GM19372 (cell line): ENCODE measurements around the gene HEATR5A.
"Not testable (repeated sequence)": the region's sequence is repeated elsewhere in the genome, so short reads cannot be mapped to it uniquely, and the experiment has no call there.

Experiments
- ATAC-seq: cut with Tn5 transposase; IDR thresholded peaks from one replicate; pipeline ENCODE4 v1.9.1; 2021; ENCODE audit warnings: mild to moderate bottlenecking, low read depth, moderate library complexity; ENCODE audit not compliant: unreplicated experiment

The HEATR5A gene

DNA sequence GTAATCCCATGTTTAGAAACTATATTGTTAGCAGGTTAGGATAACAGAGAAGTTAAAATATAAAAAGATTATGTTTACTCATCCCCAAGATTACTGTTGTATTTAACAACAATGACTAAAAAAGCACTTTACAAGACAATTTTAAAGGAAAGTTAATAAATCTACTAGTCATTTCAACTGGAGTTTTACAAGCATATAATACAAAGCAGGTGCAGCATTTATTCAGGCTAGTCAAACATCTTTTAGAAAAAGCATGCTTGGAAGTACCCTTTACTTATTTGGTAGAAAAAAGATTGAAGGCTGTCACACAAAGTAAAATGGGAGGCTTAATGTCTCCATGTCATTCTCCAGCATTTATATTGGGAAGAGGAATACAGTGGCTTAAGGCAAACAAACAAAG lies 80.6 kb downstream of the HEATR5A start:
- ATAC-seq = no peak

DNA sequence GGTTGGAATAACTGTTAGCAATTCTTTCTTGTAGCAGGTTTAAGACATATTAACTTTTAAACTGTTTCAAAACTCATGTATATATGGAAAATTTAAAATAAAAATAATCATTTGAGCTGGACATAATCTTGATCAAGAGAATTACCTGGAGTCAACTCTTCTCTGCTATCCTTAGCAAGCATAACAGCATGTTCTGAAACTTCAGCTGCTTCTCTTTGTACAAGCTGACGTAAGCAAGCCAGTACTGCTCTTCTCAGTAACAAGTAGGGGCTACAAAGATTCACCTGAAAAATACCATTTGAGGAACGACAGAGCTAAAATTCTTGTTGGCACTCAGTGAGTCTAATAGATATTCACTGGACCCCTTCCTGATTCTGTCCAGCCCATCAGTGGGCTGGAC lies 83.0 kb downstream of the HEATR5A start:
- ATAC-seq = no peak

DNA sequence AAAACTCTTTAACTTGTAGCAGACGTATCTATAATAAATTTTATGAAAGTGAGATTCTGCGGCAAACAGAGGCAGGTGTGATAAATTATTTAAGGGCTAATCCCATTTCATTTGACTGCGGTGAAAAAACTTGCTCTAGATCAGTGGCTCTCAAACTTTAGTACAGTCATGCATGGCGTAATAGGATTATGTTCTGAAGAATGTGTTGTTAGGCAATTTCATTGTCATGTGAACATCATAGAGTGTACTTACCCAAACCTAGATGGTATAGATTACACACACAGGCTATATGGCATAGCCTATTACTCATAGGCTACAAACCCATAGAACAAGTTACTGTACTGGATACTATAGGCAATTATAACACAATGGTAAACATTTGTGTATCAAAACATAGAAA lies 83.7 kb downstream of the HEATR5A start:
- no peak for ATAC-seq

DNA sequence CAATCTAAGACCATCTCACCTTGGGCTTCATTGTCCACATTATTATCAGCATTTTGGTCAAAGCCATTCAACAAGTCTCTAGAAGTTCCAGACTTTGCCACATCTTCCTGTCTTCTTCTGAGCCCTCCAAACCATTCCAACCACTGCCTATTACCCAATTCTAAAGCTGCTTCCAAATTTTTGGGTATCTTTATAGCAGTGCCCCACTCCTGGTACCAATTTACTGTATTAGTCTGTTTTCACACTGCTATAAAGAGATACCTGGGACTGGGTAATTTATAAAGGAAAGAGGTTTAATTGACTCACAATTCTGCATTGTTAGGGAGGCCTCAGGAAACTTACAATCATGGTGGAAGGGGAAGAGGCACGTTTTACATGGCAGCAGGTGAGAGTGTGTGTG lies 89.0 kb downstream of the HEATR5A start:
- ATAC-seq = not testable (repeated sequence)

DNA sequence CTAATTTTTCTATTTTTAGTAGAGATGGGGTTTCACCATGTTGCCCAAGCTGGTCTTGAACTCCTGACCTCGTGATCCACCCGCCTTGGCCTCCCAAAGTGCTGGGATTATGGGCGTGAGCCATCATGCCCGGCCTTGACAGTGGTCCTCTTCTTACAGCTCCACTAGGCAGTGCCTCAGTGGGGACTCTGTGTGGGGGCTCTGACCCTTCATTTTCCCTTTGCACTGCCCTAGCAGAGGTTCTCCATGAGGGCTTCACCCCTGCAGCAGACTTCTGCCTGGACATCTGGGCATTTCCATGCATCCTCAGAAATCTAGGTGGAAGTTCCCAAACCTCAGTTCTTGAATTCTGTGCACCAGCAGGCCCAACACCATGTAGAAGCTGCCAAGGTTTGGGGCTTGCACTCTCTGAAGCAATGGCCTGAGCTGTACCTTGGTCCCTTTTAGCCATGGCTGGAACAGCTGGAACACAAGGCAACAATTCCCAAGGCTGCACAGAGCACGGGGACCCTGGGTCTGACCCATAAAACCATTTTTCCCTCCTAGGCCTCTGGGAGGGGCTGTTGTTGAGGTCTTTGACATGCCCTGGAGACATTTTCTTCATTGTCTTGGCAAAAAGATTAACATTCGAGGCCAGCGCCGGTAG lies 90.4 kb downstream of the HEATR5A start:
- not testable (repeated sequence) for ATAC-seq

DNA sequence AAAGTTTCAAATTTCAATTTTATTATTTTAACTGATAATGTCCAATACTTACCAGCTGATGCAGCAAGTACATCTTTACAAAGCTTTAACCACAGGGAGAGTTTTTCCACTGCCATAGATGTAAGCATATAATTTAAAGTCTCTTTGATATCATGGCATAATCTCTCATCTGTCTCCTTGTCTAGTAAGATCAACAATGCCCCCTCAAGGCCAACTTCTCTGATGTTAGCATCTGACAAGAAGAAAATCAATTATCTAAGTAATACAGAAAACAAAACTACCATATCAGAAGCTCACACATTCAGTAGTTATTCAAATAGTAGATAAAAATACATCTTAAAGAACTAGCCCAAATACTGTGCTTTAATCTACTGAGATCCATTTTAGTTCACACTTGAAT lies 94.2 kb downstream of the HEATR5A start:
- no peak for ATAC-seq

DNA sequence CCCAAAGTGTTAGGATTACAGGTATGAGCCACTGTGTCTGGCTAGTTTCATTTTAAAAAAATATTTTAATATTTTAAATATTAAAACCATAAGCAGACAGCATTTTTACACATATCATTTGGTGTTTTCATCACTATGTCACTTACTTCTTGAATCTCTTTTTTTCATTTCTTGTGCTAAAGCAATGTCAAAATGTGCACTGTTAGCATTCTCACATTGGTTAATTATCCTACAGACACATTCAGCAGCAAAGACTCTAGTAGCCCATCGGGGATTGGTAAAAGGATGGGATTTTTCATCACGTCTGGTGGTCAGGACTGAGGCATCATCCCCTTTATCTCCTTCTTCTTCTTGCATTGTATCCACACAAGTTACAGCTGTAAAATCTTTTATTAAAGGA lies 96.9 kb downstream of the HEATR5A start:
- ATAC-seq = no peak

DNA sequence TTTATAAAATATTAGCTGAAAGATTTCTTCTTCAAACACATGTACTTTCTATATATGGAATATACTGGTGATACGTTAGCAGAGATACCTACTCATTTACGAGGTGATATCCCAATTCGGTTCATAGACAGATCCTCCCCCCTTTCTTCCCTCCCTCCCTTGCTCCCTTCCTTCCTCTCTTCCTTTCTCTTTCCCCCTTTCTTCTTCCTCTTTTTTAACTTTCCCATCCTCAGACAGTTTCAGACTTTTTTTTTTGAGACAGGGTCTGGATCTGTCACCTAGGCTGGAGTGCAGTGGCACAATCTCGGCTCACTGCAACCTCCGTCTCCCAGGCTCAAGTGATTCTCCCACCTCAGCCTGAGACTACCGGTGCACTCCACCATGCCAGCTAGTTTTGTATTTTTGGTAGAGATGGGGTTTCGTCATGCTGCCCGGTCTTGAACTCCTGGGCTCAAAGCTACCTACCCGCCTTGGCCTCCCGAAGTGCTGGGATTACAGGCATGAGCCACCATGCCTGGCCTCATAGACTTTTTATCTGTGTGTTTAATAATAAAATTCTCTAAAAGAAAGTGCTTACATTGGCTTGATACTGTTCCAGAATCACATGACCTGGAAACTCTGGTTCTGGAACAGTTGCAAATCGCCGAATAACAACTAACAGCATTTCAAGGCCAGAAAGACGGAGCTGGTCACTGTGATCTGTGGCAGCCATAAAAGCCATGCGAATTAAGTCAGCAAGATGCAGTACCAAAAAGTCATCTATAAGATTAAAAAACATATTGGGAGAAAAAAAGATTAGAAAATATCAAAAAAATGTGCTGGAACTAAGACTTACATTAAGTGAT lies 99.2 kb downstream of the HEATR5A start:
- ATAC-seq = no peak

DNA sequence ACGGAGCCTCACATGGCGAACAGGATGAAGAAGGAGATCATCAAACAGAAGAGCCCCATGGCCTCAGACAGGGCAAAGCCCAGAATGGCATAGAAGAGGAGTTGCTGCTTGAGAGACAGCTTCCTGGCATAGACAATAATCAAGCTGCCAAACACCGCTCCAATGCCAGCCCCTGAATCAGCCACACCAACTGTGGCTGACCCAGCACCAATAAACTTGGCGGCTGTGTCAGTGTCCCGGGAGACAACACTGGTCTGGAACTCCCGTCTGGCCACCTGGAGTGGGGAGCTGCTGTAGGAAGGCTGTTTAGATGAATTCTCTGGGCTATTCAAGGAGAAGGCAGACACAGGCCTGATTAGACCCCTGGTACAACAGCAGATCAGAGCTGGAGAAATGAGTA lies 100.1 kb downstream of the HEATR5A start:
- no peak for ATAC-seq

DNA sequence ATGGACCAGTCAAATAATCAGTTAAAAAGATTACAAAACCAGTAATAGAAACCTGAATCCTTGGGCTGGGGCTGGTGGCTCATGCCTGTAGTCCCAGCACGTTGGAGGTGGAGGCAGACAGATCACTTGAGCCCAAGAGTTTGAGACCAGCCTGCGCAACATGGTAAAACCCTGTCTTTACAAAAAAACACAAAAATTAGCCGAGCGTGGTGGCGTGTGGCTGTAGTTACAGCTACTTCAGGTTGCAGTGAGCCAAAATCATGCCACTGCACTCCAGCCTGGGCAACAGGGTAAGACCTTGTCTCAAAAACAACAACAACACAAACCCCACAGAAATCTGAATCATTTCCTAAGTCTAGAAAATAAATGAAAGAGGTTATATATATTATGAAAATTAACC lies 100.6 kb downstream of the HEATR5A start:
- no peak for ATAC-seq

DNA sequence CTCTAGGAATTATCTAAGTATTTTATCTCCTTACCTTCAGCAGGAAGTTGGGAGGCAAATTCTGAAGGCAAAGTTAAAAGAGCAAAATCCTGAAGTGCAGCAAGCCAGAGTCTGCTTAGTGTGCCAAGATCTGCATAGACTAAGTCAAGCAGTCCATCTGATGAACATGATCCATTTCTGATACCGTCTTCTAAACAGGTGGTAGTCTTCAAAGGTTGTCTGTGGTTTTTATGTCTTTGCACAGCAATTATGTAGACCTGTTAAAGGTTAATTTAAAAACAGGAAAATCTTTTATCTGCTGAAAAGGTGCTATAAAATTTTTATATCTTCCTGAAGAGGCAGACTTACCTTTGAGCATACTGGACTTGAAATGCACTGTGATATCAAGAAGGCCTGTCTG lies 107.4 kb downstream of the HEATR5A start:
- no peak for ATAC-seq

DNA sequence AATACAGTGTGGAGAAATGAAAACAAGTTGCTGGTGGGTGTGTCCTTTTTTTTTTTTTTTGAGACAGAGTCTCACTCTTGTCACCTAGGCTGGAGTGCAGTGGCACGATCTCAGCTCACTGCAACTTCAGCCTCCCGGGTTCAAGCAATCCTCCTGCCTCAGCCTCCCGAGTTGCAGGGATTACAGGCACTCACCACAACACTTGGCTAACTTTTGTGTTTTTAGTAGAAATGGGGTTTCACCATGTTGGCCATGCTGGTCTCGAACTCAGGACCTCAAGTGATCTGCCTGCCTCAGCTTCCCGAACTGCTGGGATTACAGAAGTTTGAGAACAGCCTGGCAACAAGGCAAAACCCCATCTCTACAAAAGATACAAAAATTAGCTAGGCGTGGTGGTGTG lies 108.0 kb downstream of the HEATR5A start:
- not testable (repeated sequence) for ATAC-seq

DNA sequence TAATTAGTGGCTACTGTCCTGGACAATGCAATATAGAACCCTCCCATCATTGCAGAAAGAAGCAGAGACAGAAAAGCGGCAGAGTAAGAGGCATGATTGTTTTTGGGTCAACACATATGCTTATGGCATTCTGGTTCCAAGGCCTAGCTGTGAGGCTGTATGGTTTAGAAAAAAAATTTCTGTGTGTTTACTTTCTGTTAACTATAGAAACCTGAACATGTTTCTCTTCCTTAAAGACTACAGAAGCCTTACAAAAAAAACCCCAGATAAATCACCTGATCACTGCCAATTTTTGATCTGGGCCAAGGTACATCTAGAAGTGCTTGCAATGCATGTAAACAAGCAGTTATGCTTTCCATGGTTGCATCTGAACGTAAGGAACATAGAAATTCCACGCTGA lies 112.7 kb downstream of the HEATR5A start:
- ATAC-seq = no peak

DNA sequence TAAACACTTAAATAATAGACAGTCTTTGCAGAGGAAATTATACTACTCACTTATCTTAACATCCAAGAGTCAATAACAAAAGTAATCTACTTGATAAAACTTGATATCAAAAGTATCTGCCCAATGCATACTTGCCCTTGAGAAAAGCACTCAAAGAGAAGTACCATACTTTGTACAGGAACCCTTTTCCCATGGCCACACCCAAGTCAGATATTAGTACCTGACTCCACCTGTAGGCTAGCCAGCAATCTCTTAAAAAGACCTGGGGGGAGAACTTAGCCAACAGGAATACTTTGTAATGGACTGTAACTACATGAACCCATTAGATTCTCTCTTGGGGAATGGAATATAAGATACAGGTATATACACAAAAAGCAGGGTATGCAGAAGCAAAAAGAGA lies 113.2 kb downstream of the HEATR5A start:
- ATAC-seq = no peak

DNA sequence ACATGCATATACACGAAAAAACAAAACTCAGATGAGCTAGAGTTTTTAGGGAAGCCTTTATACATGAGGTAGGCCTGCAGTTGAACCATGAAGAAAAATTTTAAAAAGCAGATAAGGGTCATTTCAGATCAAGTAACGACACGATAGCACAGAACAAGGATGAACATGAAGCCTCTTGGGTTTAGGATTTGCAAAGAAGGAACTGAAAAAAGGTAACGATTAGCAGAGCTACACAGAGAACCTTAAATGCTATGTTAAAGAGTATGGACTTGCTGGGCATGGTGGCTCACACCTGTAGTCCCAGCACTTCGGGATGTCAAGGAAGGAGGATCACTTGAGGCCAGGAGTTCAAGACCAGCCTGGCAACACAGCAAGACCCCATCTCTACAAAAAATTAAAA lies 116.7 kb downstream of the HEATR5A start:
- ATAC-seq = no peak

DNA sequence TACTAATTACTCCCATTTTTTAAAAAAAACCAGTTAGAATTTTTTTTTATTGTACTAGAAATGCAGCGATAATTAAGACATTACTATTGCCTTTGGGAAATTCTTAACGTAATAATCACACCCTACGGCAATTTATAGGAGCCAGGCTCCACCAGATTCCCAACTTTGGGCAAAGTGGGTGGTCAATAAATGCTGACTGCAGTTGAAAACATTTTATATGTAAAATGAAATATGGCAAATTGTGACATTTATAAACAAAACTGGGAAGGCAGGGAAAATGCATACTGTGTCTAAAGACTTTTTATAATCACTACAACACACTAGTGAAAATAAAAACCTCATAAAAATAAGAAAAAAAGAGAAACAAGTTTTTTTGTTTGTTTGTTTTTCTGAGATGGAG lies 119.5 kb downstream of the HEATR5A start:
- no peak for ATAC-seq

DNA sequence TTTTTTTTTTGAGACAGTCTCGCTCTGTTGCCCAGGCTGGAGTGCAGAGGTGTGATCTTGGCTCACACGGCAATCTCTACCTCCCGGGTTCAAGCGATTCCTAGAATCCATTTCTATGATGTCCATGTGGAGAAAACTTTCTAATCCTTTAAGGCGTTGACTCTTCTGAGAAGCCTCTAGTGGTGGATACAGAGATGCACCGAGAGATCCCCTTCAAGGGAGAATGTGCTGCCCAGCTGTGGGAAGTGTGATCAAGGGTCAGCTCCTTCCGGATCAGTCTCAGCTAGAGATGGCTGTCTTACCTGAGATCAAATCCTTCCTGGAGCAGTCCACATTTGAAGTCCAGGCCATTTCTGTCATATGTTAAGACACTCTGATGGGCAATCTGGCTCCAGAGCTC lies 120.1 kb downstream of the HEATR5A start:
- ATAC-seq = no peak

DNA sequence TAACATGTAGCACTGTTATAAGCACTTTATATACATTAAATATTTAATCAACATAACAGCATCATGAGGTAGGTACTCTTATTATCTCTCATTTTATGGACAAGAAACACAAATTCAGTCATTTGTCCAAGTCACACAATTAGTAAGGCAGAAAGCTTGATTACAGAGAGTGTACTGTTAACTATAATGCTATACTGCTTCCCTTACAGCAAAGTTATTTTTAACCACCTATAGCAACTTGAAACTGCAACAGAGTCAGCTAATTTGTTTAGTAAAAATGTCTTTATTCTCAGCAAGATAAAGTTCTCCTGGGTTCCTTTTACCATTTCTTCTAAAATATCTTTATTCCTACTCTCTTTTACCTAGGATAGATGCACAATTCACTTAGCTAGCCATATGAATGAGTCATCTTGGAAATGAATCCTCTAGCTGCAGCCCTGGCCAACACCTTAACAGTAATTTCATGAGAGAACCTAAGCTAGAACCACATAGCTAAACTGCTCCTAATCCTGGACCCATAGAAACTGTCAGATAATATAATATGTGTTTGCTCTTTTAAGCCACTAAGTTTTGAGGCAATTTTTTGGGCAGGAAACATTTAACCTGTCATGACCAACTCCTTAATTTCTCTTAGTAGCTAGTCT lies 122.5 kb downstream of the HEATR5A start:
- ATAC-seq = no peak

DNA sequence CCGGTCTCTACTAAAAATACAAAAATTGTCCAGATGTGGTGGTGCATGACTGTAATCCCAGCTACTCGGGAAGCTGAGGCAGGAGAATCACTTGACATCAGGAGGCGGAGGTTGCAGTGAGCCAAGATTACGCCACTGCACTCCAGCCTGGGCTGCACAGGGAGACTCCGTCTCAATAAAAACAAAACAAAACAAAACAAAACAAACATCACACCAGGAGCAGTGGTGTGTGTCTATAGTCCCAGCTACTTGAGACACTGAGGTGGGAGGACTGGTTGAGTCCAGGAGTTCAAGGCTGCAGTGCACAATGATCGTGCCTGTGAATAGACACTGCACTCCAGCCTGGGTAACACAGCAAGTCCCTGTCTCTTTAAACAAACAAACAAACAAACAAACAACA lies 123.2 kb downstream of the HEATR5A start:
- no peak for ATAC-seq

DNA sequence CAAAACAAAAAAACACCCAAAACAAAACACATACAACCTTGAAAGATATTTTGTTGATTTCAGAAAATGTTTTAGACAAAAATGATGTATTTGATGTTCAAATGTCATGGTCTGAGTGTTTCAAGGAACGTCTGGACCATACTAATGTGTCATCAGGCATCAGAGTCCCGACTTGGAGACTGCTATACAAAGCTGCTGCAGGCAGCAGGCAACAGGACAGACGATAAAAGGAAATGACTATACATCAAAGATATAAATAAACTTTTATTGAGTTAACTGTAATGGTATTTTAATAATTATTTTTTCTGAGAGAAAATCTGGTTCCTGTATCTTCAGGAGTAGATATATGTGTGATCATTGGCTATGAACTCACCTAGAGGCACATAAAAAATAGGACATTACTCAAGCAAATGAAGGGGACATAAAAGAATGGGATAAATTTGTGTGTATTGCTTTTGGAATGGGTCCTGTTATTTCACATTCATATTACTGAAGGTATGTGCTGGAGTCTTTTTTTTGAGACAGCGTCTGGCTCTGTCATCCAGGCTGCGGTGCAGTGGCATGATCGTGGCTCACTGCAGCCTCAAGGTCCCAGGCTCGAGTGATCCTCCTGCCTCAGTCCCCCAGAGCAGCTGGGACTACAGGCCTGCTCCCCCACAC lies 125.5 kb downstream of the HEATR5A start:
- ATAC-seq = no peak

DNA sequence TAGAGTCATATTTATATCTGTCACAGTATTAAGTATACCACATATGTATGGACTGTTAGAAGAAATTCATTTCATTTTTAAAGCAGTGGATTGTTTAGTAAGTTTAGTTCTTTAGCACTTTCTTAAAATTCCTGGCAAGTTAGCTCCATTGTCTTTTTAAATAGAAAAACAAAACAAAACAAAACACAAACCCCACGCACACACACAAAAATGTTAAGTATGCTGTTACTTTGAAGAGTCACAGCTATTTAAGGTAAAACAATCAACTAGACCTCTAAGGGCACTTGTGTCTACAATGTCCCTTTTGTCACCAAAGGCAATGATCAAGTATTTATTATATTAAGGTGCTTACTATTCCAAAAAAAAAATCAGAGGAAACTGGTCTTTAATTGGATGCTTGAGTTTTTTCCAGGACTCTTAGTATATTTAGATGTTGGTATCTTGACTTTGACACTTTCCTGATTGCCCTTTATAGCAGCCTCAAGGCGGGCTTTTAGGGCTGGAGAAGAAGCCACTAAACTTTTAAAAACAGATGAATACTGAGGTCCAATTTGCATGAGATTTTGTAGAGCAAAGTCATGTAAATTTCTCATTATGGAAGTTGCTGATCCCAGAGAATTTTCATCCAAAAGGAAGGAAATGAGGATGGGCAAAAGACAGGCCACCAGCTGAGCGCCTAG lies 127.3 kb downstream of the HEATR5A start:
- ATAC-seq = no peak
